Measurements from ENCODE around the gene LRRC52.
"Not testable (repeated sequence)": the region's sequence is repeated elsewhere in the genome, so short reads cannot be mapped to it uniquely, and the experiment has no call there.

Gene LRRC52

GRCh38 chr1:165575468-165576099 lies 31.8 kb downstream of the LRRC52 start:
- no peak for TF ChIP-seq CTCF (IDR thresholded peaks at IDR 0.05; ENCODE audit: control insufficient read depth, insufficient read depth, low read depth, low read length, missing control alignments)

GRCh38 chr1:165576536-165576935 lies 32.7 kb downstream of the LRRC52 start:
- H3K4me3 ChIP-seq (ENCODE audit: control insufficient read depth, low read depth, low read length): no peak overlapping the region
- no peak for DNase-seq (ENCODE audit: low read depth)
- TF ChIP-seq CTCF (IDR thresholded peaks at IDR 0.05; ENCODE audit: control insufficient read depth, insufficient read depth, low read depth, low read length, missing control alignments): no peak

More at GRCh38 chr1:165575468-165576099, 31.8 kb downstream of the LRRC52 start:
- no peak for DNase-seq (ENCODE audit: low read depth)
- H3K4me3 ChIP-seq (ENCODE audit: control insufficient read depth, low read depth, low read length): no peak overlapping the region

GRCh38 chr1:165577707-165578106 lies 33.9 kb downstream of the LRRC52 start:
- DNase-seq (ENCODE audit: low read depth): no peak
- H3K4me3 ChIP-seq (ENCODE audit: control insufficient read depth, low read depth, low read length): no peak overlapping the region
- TF ChIP-seq CTCF (IDR thresholded peaks at IDR 0.05; ENCODE audit: control insufficient read depth, insufficient read depth, low read depth, low read length, missing control alignments): no peak

GRCh38 chr1:165580931-165581871 lies 37.4 kb downstream of the LRRC52 start:
- DNase-seq (ENCODE audit: low read depth): no peak
- H3K4me3 ChIP-seq (ENCODE audit: control insufficient read depth, low read depth, low read length): no peak overlapping the region
- TF ChIP-seq CTCF (IDR thresholded peaks at IDR 0.05; ENCODE audit: control insufficient read depth, insufficient read depth, low read depth, low read length, missing control alignments): no peak

- TF ChIP-seq CTCF (IDR thresholded peaks at IDR 0.05; ENCODE audit: control insufficient read depth, insufficient read depth, low read depth, low read length, missing control alignments): no peak
- DNase-seq (ENCODE audit: low read depth): no peak
- H3K4me3 ChIP-seq (ENCODE audit: control insufficient read depth, low read depth, low read length): no peak overlapping the region
Observed at GRCh38 chr1:165581926-165582325, 38.1 kb downstream of the LRRC52 start.

- TF ChIP-seq CTCF (IDR thresholded peaks at IDR 0.05; ENCODE audit: control insufficient read depth, insufficient read depth, low read depth, low read length, missing control alignments): no peak
- DNase-seq (ENCODE audit: low read depth): no peak
- H3K4me3 ChIP-seq (ENCODE audit: control insufficient read depth, low read depth, low read length): no peak overlapping the region
Observed at GRCh38 chr1:165586398-165586797, 42.6 kb downstream of the LRRC52 start.

- not testable (repeated sequence) for DNase-seq (ENCODE audit: low read depth); H3K4me3 ChIP-seq (ENCODE audit: control insufficient read depth, low read depth, low read length)
Observed at GRCh38 chr1:165591391-165591790, 47.6 kb downstream of the LRRC52 start.
